Mesothelial cell of epicardium (in vitro differentiated cells): ENCODE data around the gene GOLGA6L10. TPM values are rescaled to one million over a fixed set of nuclear protein-coding genes. Genes with fewer than 3 reads are reported as not detected.

Experiments
- DNase-seq, 2 experiments: peaks; one replicate each; pipeline ENCODE4 v3.0.0; 2021; ENCODE audit warnings: low spot score in 2 of 2; ENCODE audit not compliant: unreplicated experiment in 2 of 2
- H3K27ac Mint-ChIP-seq: 2 replicates; pipeline ENCODE4 v1.8.0; 2021; ENCODE audit warnings: mixed read lengths
- H3K27me3 Mint-ChIP-seq: 2 replicates; pipeline ENCODE4 v1.8.0; 2021; ENCODE audit warnings: low read depth, mixed read lengths
- H3K36me3 Mint-ChIP-seq: 2 replicates; pipeline ENCODE4 v1.8.0; 2021; ENCODE audit warnings: mixed read lengths
- H3K4me1 Mint-ChIP-seq: 2 replicates; pipeline ENCODE4 v1.8.0; 2021; ENCODE audit warnings: mixed read lengths
- H3K4me3 Mint-ChIP-seq: 2 replicates; pipeline ENCODE4 v1.8.0; 2021; ENCODE audit warnings: mild to moderate bottlenecking, moderate library complexity, mixed read lengths
- H3K9me3 Mint-ChIP-seq: 2 replicates; pipeline ENCODE4 v1.8.0; 2021; ENCODE audit warnings: mixed read lengths
- CTCF ChIP-seq: fragments of 200-600 bp; sonication (generic); IDR thresholded peaks from one replicate; pipeline ENCODE4 v1.5.0; 2021; ENCODE audit warnings: antibody characterized with exemption; ENCODE audit not compliant: unreplicated experiment
- total RNA-seq: library from RNA; stranded (reverse); gene quantifications from 3 replicates; pipeline ENCODE4 v1.2.1, GENCODE V29; 2021

The GOLGA6L10 gene
- total RNA-seq, 1 donor from 2014 or later = 11.6 TPM

GRCh38 chr15:82298032-82298431 lies 51.2 kb downstream of the GOLGA6L10 start:
- no peak overlapping the region for H3K27ac Mint-ChIP-seq
- no peaks in the 10 kb centered on the region for H3K9me3 Mint-ChIP-seq
- no peak overlapping the region for H3K4me3 Mint-ChIP-seq
- peaks cover 7% of the 10 kb centered on the region for H3K4me1 Mint-ChIP-seq
- no peaks in the 10 kb centered on the region for H3K27me3 Mint-ChIP-seq
- TF ChIP-seq CTCF = no peak
- DNase-seq = no peak
- no peaks in the 10 kb centered on the region for H3K36me3 Mint-ChIP-seq

- H3K4me1 Mint-ChIP-seq = peaks cover 7% of the 10 kb centered on the region
- no peaks in the 10 kb centered on the region for H3K36me3 Mint-ChIP-seq
- no peak for DNase-seq
- H3K27ac Mint-ChIP-seq = no peak overlapping the region
- no peak for TF ChIP-seq CTCF
- no peak overlapping the region for H3K4me3 Mint-ChIP-seq
- H3K27me3 Mint-ChIP-seq = no peaks in the 10 kb centered on the region
- H3K9me3 Mint-ChIP-seq = no peaks in the 10 kb centered on the region
Measured at GRCh38 chr15:82297546-82297945, 51.7 kb downstream of the GOLGA6L10 start.

- no peak for TF ChIP-seq CTCF
- H3K9me3 Mint-ChIP-seq = peaks cover 10% of the 10 kb centered on the region
- DNase-seq = no peak
- H3K36me3 Mint-ChIP-seq = peaks cover 2% of the 10 kb centered on the region
- H3K27me3 Mint-ChIP-seq = peaks cover 7% of the 10 kb centered on the region
- H3K4me3 Mint-ChIP-seq = no peak overlapping the region
- H3K27ac Mint-ChIP-seq = no peak overlapping the region
- H3K4me1 Mint-ChIP-seq = no peaks in the 10 kb centered on the region
Measured at GRCh38 chr15:82294061-82294690, 55.1 kb downstream of the GOLGA6L10 start.

- H3K9me3 Mint-ChIP-seq = peaks cover 20% of the 10 kb centered on the region
- peaks cover 7% of the 10 kb centered on the region for H3K27me3 Mint-ChIP-seq
- H3K4me3 Mint-ChIP-seq = no peak overlapping the region
- H3K27ac Mint-ChIP-seq = no peak overlapping the region
- peaks cover 2% of the 10 kb centered on the region for H3K36me3 Mint-ChIP-seq
- no peak for DNase-seq
- no peaks in the 10 kb centered on the region for H3K4me1 Mint-ChIP-seq
- TF ChIP-seq CTCF = no peak
Measured at GRCh38 chr15:82292271-82292670, 57.0 kb downstream of the GOLGA6L10 start.

Other genes starting within 250 kb of the GOLGA6L10 start
- 18.9 to 24.5 TPM (median 23.0 TPM) in 3 replicates for gene EFL1, start 86.7 kb downstream of the GOLGA6L10 start, total RNA-seq
- 3.3 to 4.3 TPM (median 4.0 TPM) in 3 replicates for gene SAXO2, start 86.7 kb downstream of the GOLGA6L10 start, total RNA-seq
- gene GOLGA6L9, start 80.3 kb upstream of the GOLGA6L10 start, total RNA-seq = 19.1 to 21.0 TPM (median 19.7 TPM) in 3 replicates
- 1,564 to 1,650 TPM (median 1,638 TPM) in 3 replicates for gene RPS17, start 191.0 kb upstream of the GOLGA6L10 start, total RNA-seq